ENCODE results near the gene EYA2. TPM values are rescaled to one million over a fixed set of nuclear protein-coding genes. Genes with fewer than 3 reads are reported as not detected.

Gene EYA2
- total RNA-seq, 1 donor from 2014 or later, result 0.62 TPM

GRCh38 chr20:47191074-47191673 is 296.5 kb downstream of the EYA2 start:
- ChIA-PET POLR2A (no interaction called here), CTCF (no interaction called here)
- intact Hi-C loops (cut with micrococcal nuclease), result no loop called here
- ATAC-seq (ENCODE audit: low read depth) (no peak), DNase-seq (no peak)
- TF ChIP-seq CTCF (IDR thresholded peaks at IDR 0.05), result no peak
- Mint-ChIP-seq H3K27ac (no peak overlapping the region), H3K9me3 (no peaks in the 10 kb centered on the region), H3K4me3 (no peak overlapping the region), H3K4me1 (peaks cover under 1% of the 10 kb centered on the region), H3K27me3 (peaks cover 11% of the 10 kb centered on the region), H3K36me3 (ENCODE audit: low read depth) (no peaks in the 10 kb centered on the region)

GRCh38 chr20:47191956-47192355 is 297.3 kb downstream of the EYA2 start:
- CTCF ChIA-PET, result no interaction called here
- Mint-ChIP-seq H3K4me1 (peaks cover 7% of the 10 kb centered on the region), H3K36me3 (ENCODE audit: low read depth) (no peaks in the 10 kb centered on the region), H3K9me3 (no peaks in the 10 kb centered on the region), H3K4me3 (no peak overlapping the region), H3K27ac (no peak overlapping the region), H3K27me3 (peaks cover 11% of the 10 kb centered on the region)
- TF ChIP-seq CTCF (IDR thresholded peaks at IDR 0.05), result no peak
- DNase-seq, result no peak
- intact Hi-C loops (cut with micrococcal nuclease), result no loop called here
- POLR2A ChIA-PET, result no interaction called here
- ATAC-seq (ENCODE audit: low read depth), result no peak

GRCh38 chr20:47195573-47195972 is 300.9 kb downstream of the EYA2 start:
- Mint-ChIP-seq H3K9me3 (no peaks in the 10 kb centered on the region), H3K27me3 (peaks cover 3% of the 10 kb centered on the region), H3K27ac (no peak overlapping the region), H3K36me3 (ENCODE audit: low read depth) (no peaks in the 10 kb centered on the region), H3K4me3 (no peak overlapping the region), H3K4me1 (peaks cover 7% of the 10 kb centered on the region)
- ATAC-seq (ENCODE audit: low read depth) (no peak), DNase-seq (no peak)
- CTCF ChIA-PET, result interaction anchor here (1.1 to 4.3 kb wide), 5 partner anchors 10 to 1425 kb away, joined by 3 to 62 read pairs (median 5); no protein-coding TSS in a partner anchor
- intact Hi-C loops (cut with micrococcal nuclease), result no loop called here
- POLR2A ChIA-PET, result no interaction called here
- no peak for TF ChIP-seq CTCF (IDR thresholded peaks at IDR 0.05)

GRCh38 chr20:47196091-47197081 is 301.7 kb downstream of the EYA2 start:
- no peak overlapping the region for H3K4me3 Mint-ChIP-seq
- intact Hi-C loops (cut with micrococcal nuclease), result loop anchor here (1.0 kb wide), 4 partner anchors 77 to 1425 kb away; no protein-coding TSS in a partner anchor
- peak; percentile 95 for ATAC-seq (ENCODE audit: low read depth)
- H3K27ac Mint-ChIP-seq, result no peak overlapping the region
- H3K27me3 Mint-ChIP-seq, result peaks cover 3% of the 10 kb centered on the region
- peaks cover 7% of the 10 kb centered on the region for H3K4me1 Mint-ChIP-seq
- POLR2A ChIA-PET, result no interaction called here
- no peaks in the 10 kb centered on the region for H3K9me3 Mint-ChIP-seq
- CTCF ChIA-PET, result interaction anchor here (0.6 to 4.3 kb wide), 15 partner anchors 9 to 1424 kb away, joined by 3 to 62 read pairs (median 4); no protein-coding TSS in a partner anchor
- H3K36me3 Mint-ChIP-seq (ENCODE audit: low read depth), result no peaks in the 10 kb centered on the region
- peak; percentile 74 for DNase-seq
- peak; percentile 95 for TF ChIP-seq CTCF (IDR thresholded peaks at IDR 0.05)

GRCh38 chr20:47198254-47198671 is 303.6 kb downstream of the EYA2 start:
- DNase-seq, result no peak
- H3K27ac Mint-ChIP-seq, result no peak overlapping the region
- intact Hi-C loops (cut with micrococcal nuclease), result no loop called here
- peaks cover 7% of the 10 kb centered on the region for H3K4me1 Mint-ChIP-seq
- CTCF ChIA-PET, result interaction anchor here (0.6 to 3.3 kb wide), 3 partner anchors 74 to 423 kb away, joined by 3 to 16 read pairs (median 4); no protein-coding TSS in a partner anchor
- H3K27me3 Mint-ChIP-seq, result no peaks in the 10 kb centered on the region
- no peak for TF ChIP-seq CTCF (IDR thresholded peaks at IDR 0.05)
- H3K36me3 Mint-ChIP-seq (ENCODE audit: low read depth), result no peaks in the 10 kb centered on the region
- POLR2A ChIA-PET, result interaction anchor here (0.5 kb wide), 1 partner anchor 34 kb away, joined by 3 read pairs; no protein-coding TSS in a partner anchor
- H3K9me3 Mint-ChIP-seq, result no peaks in the 10 kb centered on the region
- no peak overlapping the region for H3K4me3 Mint-ChIP-seq
- ATAC-seq (ENCODE audit: low read depth), result no peak
